SKM-1 (cell line): Measurements from ENCODE around the gene HEATR1.
"Not testable (repeated sequence)": the region's sequence is repeated elsewhere in the genome, so short reads cannot be mapped to it uniquely, and the experiment has no call there.

ENCODE experiments used
- DNase-seq: peaks from one replicate; lab custom pipeline; 2025; ENCODE audit not compliant: unreplicated experiment; lab: John Stamatoyannopoulos, UW

Gene HEATR1

GRCh38 chr1:236514703-236515442 lies 89.4 kb downstream of the HEATR1 start:
- DNase-seq: no peak

DNA sequence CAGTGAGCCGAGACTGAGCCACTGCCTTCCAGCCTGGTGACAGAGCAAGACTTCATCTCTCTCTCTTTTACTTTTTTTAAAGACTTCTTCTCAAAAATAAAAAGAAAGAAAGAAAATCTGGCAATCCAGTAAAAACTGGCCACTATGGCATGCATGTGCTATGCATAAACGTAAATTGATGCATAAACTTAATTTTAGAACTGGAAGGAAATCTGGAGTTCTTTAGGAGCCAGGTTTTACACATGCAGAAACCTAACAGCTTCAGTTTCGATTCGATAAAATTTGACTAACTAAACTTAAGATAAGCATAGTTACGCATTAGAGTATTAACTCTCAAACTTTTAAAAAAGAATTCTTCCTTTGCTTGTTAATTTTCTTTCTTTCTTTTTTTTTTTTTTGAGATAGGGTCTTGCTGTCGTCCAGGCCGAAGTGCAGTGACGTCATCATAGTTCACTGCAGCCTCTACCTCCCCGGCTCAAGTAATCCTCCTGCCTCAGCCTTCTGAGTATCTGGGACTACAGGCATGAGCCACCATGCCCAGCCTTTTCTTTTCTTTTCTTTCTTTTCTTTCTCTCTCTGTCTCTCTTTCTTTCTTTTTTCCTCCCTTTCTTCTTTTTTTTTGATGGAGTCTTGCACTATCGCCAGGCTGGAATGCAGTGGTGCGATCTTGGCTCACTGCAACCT lies 92.4 kb downstream of the HEATR1 start:
- no peak for DNase-seq

- DNase-seq: no peak
These were observed 94.5 kb downstream of the HEATR1 start for GRCh38 chr1:236509647-236510401.

DNA sequence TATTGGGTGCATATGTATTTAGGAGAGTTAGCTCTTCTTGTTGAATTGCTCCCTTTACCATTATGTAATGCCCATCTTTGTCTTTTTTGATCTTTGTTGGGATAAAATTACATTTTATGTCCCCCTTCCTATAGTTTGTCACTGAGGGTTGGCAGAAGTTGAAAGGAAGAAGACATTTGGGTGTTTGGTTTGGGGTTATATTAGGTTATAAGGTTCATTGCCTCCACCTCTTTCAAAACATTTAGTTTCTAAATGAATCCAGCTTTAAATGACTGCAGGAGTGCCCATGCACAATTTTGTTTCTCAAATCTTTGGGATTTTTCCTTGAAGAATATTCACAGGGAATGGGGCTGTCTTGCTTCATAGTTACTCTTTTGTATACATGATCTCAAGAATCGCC lies 95.1 kb downstream of the HEATR1 start:
- DNase-seq: no peak

DNA sequence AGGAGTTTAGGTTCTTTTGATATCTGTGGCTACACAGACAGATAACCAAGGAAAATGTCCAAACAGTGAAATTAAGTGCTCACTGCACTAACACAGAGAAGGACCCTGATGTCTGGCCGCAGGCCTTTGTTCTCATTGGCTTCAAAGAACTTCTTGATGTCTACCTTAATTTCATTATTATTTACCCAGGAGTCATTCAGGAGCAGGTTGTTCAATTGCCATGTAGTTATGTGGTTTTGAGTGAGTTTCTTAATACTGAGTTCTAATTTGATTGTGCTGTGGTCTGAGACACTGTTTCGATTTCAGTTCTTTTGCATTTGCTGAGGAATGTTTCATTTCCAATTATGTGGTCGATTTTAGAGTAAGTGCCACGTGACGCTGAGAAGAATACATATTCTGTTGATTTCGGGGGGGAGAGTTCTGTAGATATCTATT lies 95.7 kb downstream of the HEATR1 start:
- no peak for DNase-seq

- DNase-seq: no peak
These were observed 97.2 kb downstream of the HEATR1 start for GRCh38 chr1:236507022-236507700.

GRCh38 chr1:236504338-236504737 lies 100.0 kb downstream of the HEATR1 start:
- not testable (repeated sequence) for DNase-seq

GRCh38 chr1:236502972-236503639 lies 101.2 kb downstream of the HEATR1 start:
- DNase-seq: peak; percentile 80

- no peak for DNase-seq
These were observed 101.7 kb downstream of the HEATR1 start for GRCh38 chr1:236502579-236502971.

- DNase-seq: no peak
These were observed 103.2 kb downstream of the HEATR1 start for GRCh38 chr1:236501093-236501492.
